Measurements from ENCODE around the gene CDC25C. TPM values are rescaled to one million over a fixed set of nuclear protein-coding genes. Genes with fewer than 3 reads are reported as not detected.

Gene CDC25C
- total and polyA plus RNA-seq, 9 of the 15 experiments (the other 6 are each of a cell fraction or from before 2014, with no cell fraction given) = 19.1 to 63.7 (median 31.9) TPM

GRCh38 chr5:138353560-138354080, 22.0 kb upstream of the CDC25C start:
- Histone ChIP-seq H3K79me2 (ENCODE audit: control insufficient read depth, insufficient read depth, low read length) (peaks cover 59% of the 10 kb centered on the region), H3K27me3 (ENCODE audit: control insufficient read depth in 2 of 2, insufficient read depth in 2 of 2, low read length in 2 of 2) (no peaks in the 10 kb centered on the region), H3K9ac (ENCODE audit: insufficient read depth in 1 of 2, low read depth in 2 of 2, low read length in 2 of 2) (peak overlapping the region; percentile 97), H3K4me3 (peak overlapping the region; percentile 96), H3K9me1 (ENCODE audit: control insufficient read depth, insufficient read depth, low read length) (no peaks in the 10 kb centered on the region), H4K20me1 (replicated peaks; ENCODE audit: control insufficient read depth, insufficient read depth, low read length) (peaks cover 20% of the 10 kb centered on the region), H3K27ac (ENCODE audit: extremely low read depth, low read depth, low read length) (peak overlapping the region; percentile 93), H3K4me2 (ENCODE audit: insufficient read depth, low read length) (peak overlapping the region; percentile 84), H3K4me1 (replicated peaks in 1 of 2; ENCODE audit: control insufficient read depth in 2 of 2, insufficient read depth in 2 of 2, low read length in 2 of 2) (peaks cover 6 to 15% of the 10 kb centered on the region in 2 experiments; a peak in 4 of 5 replicates), H3K36me3 (ENCODE audit: control insufficient read depth, insufficient read depth, low read length) (peaks cover 17% of the 10 kb centered on the region; the same call in 2 of the 3 replicates), H3K9me3 (replicated peaks; ENCODE audit: control insufficient read depth, insufficient read depth, low read depth, low read length) (peaks cover 5% of the 10 kb centered on the region), H2AFZ (ENCODE audit: low read depth, low read length) (peak overlapping the region; percentile 69)
- intact Hi-C loops (cut with micrococcal nuclease) = loop anchor here (2.0 to 5.0 kb wide), 3 partner anchors 15 to 171 kb away; partner anchors contain the start of gene FAM53C
- ChIA-PET CTCF (ENCODE audit: low intra/inter-chr PET ratio) (interaction anchor here (0.6 to 2.6 kb wide), 2 partner anchors 15 to 90 kb away, joined by 4 to 31 read pairs; partner anchors contain the start of gene FAM53C), POLR2A (interaction anchor here (0.6 to 10.3 kb wide), 16 partner anchors 8 to 1123 kb away, joined by 3 to 416 read pairs (median 6); partner anchors contain the start of genes BRD8, CDC23, CDC25C and EGR1)
- ATAC-seq = no peak
- under 1% methylated on average over 11 of the region's 11 CpGs for WGBS (ENCODE audit: insufficient coverage, low coverage, missing lambda C conversion rate)
- peak; percentile 85 for FAIRE-seq
- DNase-seq (ENCODE audit: extremely low read depth in 1 of 4, low spot score in 3 of 4) = no peak
- no TSS peak for BruUV-seq (replicated peaks)
- in situ Hi-C loops (cut with MboI) = no loop called here
- TF ChIP-seq ZNF143 (CRISPR knock-in tag; IDR thresholded peaks at IDR 0.05) = no peak
- no peak for TF ChIP-seq ZBTB5 (IDR thresholded peaks at IDR 0.05)
- TF ChIP-seq PHF21A (IDR thresholded peaks at IDR 0.05; ENCODE audit: borderline replicate concordance, low read depth) = no peak
- TF ChIP-seq ATF6 (CRISPR knock-in tag; IDR thresholded peaks at IDR 0.05) = no peak
- TF ChIP-seq PHTF2 (CRISPR knock-in tag; IDR thresholded peaks at IDR 0.05) = no peak
- 0 out of 2 replicates have a peak, but pooled peaks have one; percentile 29 for TF ChIP-seq SMARCE1 (IDR thresholded peaks at IDR 0.05)
- peak; percentile 52; the same call in 1 of the 2 replicates for TF ChIP-seq DPF2 (IDR thresholded peaks at IDR 0.05)
- TF ChIP-seq TBP (optimal IDR thresholded peaks at IDR 0.05; ENCODE audit: low read depth, low read length) = peak; percentile 2
- peak; percentile 8 for TF ChIP-seq MEIS2 (IDR thresholded peaks at IDR 0.05; ENCODE audit: partially characterized antibody)
- TF ChIP-seq CHD4 (IDR thresholded peaks at IDR 0.05; ENCODE audit: insufficient read depth, insufficient replicate concordance, low read depth, low read length, poor library complexity, severe bottlenecking) = no peak
- no peak for TF ChIP-seq GTF2A2 (tag; IDR thresholded peaks at IDR 0.05)
- TF ChIP-seq FIP1L1 (IDR thresholded peaks at IDR 0.05; ENCODE audit: low read depth, low read length, poor library complexity, severe bottlenecking) = no peak
- TF ChIP-seq TCF7 (IDR thresholded peaks at IDR 0.05; ENCODE audit: borderline replicate concordance) = 0 out of 2 replicates have a peak, but pooled peaks have one; percentile 8
- TF ChIP-seq ZNF140 (CRISPR knock-in tag; IDR thresholded peaks at IDR 0.05) = no peak
- 0 out of 2 replicates have a peak, but pooled peaks have one; percentile 12 for TF ChIP-seq PREB (CRISPR knock-in tag; IDR thresholded peaks at IDR 0.05)
- 0 out of 4 replicates have a peak, but pooled peaks of 1 of the 2 experiments have one; percentile 11 for TF ChIP-seq HDAC1 (IDR thresholded peaks at IDR 0.05)
- peak; percentile 65; the same call in 1 of the 2 replicates for TF ChIP-seq KAT7 (CRISPR knock-in tag; IDR thresholded peaks at IDR 0.05; ENCODE audit: borderline replicate concordance)
- peak; percentile 46; the same call in 1 of the 2 replicates for TF ChIP-seq SMARCA4 (IDR thresholded peaks at IDR 0.05)

Data from K562 (cell line).